Bone marrow (tissue), 2 donors: Measurements from ENCODE around the gene ACBD6.

ENCODE experiments used
- DNase-seq, 2 donors: peaks; one replicate each; lab custom pipeline; 2025; lab: John Stamatoyannopoulos, UW

ACBD6 gene

DNA sequence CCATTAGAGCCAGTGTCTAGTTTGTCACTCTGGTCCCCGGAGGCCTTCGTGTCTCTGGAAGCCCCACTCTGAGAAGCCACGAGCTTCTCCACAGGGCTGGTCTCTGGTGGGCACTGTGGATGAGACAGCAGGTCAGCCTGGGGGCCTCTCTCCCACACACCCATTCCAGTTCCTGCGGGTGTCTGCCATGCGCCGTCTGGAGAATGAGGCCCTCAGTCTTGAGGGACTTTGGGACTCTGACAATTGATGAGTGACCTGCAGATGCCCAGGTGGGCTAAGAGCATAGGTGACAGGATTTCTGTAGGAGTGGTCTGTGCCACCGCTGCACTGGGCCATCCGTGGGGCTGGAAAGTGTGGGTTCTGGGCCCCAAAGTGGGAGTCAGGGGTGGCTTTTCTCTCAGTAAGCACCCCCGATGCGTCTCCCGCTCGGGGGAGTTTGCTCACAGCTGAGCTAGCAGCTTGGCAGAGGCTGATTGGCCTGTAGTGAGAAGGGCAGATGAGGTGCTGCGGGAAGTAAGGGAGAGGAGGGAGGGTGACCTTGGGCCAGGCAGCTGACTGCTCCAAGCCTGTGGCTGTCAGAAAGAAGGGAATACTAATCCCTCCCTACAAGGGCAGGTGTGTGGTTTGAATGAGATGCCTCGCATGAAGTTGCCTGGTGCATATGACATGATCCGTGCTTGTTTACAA is 245.9 kb downstream of the ACBD6 start:
- no peak for DNase-seq

DNA sequence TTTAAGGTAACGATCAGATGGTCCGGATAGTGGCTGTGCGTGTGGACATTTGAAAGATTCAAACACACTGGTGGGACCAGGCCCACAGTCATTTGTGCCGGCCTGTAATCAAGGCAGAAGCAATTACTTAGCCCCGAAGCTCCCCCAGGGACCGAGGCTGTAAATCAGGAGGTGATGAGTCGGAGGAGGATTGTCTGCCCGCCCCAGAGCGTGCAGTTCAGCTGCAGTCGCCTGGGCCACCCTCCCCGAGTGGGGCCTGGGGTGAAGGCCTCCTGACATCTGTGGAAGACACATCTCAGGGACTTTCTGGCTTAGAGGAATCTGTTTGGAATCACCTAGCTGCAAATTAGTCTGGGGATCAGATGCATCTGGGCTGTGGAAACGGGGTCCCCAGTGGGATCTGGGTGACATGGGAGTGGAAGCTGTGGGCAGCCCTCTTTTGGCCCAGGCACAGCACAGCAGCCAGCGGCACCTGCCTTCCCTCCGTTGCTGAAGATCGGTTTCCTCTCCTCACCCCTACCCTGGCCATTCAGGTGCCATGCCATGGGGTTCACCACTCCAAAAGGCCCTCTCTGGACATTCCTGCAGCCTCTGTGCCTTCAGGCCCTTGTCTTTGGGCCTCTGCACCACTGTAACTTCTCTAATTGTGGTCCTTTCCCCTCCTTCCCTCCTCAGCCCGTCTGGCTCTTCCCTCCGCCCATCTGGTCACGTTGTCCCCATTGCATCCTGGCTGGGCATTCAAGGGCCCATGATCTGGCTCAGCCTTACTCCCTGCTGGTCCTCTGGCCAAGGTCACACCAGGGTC is 246.6 kb downstream of the ACBD6 start:
- no peak for DNase-seq

GRCh38 chr1:180254854-180255253 is 247.5 kb downstream of the ACBD6 start:
- no peak for DNase-seq

GRCh38 chr1:180254496-180254819 is 247.9 kb downstream of the ACBD6 start:
- no peak for DNase-seq

DNA sequence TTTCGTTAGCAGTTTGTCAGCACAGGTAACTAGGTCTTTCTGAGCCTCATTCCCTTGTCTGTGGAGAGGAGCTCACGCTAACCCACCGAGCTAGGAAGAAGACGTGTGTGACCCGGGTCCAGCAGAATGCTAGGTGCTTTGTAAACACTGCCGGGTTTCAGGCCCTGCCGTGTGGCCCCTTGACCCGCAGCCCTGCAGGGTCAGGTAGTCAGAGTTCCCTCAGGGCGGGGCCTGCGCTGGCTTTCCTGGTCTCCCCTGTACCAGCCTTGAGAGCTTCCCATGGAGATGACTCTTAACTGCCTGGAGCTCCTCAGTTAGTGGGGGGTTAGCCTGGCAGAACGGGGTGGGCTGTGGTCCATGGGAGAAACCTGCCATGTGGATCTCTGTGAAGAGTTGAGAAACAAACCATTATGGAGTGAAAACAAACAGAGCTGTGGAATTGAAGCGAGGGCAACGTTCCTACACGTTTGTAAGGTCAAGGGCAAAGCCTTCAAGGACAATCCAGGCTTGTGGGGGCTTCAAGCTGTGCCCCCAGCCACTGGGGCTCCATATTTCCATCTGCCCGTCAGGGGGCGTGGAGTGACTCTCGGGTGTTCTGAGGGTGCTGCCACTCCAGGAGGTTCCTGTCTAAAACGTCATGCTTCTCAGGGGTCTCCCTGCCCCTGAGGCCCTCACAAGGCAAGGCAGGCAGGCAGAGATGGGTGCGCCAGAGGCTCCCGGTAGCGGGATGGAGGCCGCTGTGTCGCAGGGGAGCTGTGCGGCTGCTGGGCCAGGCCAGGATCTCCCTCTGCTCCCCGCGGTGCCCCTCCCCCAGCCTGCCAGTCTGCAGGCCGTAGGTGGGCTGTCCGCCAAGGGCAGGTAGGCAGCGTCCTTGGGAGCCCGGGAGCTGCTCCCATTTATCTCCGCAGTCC is 248.5 kb downstream of the ACBD6 start:
- DNase-seq = no peak

GRCh38 chr1:180252638-180253536 is 249.5 kb downstream of the ACBD6 start:
- DNase-seq = peak; percentile 43 to 64

- DNase-seq = no peak
These were observed 250.7 kb downstream of the ACBD6 start for GRCh38 chr1:180251526-180252305.

DNA sequence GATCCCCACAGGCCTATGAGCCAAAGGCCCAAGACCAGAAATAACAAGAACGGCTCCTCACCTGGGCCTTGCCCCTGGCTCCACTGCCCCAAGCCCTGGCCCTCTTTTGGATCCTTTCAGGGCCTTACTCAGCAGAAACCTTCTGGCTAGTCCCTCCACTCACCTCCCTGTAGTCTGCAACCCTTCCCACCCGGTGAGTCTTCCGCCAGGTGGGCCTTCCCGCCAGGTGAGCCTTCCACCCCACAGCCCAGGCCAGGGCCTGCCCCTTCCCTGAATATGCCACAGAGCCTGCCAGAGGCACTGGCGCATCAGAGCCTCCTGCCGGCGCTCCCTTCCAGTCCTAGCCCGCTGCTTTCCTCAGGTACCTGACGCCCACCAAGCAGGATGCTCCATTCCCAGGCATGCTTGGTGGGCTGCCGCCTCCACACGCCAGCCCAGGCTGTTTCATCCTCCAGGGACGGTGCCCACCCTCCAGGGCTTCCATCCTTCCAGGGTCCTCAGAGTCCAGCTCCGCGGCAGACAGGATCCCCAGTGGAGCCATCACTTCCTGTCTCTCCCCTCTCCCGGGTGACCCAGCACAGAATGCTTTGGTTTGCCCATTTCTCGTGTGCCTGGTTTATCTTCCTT is 251.4 kb downstream of the ACBD6 start:
- DNase-seq = no peak

- no peak for DNase-seq
These were observed 251.9 kb downstream of the ACBD6 start for GRCh38 chr1:180250499-180250770.

DNA sequence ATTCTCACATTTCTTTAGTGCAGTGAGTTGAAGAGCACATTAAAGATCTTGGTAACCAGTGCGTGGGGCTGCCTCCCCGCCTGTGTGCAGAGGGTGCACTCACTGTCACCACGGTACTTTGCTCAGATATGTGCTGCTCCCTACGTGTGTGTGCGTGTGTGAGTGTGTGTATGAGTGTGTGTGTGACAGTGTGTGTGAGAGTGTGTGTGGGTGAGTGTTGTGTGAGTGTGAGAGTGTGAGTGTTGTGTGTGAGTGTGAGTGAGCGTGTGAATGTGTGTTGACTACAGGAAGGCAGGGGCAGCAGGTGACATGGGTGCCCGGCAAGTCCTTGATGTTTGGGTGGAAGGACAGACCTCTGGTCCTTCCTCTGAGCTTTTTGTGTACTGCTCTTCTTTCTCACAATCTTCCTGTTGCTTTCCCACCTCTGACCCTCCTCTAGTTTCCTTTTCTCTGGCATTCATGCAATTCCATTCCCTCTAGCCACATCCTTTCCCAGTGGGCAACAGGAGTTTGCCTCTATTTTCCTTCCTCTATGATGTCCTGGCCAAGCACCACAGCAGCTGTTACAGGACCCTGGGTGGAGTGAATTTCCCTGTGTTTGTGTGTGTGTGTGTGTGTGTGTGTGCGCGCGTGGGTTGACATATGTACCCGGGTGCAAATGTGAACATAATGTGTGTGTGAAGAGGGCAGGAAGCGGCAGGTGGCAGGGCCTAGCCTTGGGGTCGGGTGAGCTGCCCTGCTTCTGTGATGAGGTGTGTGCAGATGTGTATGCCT is 252.5 kb downstream of the ACBD6 start:
- no peak for DNase-seq

DNA sequence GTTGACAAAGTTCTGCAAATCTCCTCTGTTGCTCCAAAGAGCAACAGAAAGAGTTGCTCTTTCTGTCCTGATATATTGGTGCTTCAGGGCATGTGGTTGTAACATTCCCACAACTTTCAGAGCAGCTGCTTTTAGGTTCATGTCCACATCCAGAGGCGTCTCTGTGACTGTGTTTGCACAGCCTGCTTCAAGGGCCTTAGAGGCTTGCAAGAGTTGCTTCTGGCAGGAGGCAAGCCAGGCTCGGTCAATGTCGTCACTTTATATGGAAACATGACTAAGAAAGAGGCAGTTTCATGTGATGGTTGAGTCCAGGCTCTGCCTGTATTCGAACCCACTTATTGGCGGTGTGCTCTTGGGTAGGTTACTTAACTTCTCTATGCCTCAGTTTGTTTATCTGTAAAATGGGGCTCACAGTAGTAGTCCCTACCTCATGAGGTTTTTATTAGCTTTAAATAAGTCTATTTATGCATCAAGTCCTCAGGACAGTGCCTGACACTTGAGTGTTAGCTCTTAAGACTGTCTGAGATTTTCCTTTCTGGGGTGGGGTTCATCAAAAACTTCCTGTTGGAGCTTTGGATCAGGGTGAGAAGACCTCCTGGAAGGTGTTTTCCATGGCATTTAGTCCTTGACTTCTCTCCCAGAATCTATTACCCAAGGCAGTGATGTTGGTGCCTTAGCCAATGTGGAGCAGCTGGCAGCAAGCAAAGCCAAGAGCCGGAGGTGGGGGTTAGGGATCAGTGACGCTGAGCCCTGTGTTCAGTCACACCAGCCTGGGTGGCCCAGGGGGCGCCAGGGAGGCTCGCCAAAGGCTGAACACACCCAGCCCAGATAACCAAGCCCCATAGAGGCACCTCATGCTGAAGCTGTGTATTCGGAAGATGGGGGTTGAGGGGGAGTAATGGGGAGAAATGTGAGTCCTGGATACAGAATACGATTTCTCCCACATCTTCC is 253.4 kb downstream of the ACBD6 start:
- DNase-seq = no peak

DNA sequence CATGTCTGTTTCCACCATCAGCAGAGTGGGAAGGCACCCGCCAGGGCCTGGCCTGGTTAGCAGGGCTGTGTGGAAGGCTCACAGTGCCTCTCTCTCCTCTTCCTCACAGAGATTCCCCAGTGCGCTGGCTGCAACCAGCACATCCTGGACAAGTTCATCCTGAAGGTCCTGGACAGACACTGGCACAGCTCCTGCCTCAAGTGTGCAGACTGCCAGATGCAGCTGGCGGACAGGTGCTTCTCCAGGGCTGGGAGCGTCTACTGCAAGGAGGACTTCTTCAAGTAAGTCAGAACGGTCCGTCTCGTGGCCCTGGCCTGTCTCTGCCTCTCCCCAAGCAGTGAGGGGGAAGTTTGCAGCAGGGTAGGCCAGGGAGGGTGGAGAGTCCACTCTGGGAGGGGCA is 254.2 kb downstream of the ACBD6 start:
- DNase-seq = no peak

- no peak for DNase-seq
These were observed 254.8 kb downstream of the ACBD6 start for GRCh38 chr1:180247580-180247979.

- no peak for DNase-seq
These were observed 255.3 kb downstream of the ACBD6 start for GRCh38 chr1:180247061-180247460.

- DNase-seq = no peak
These were observed 255.8 kb downstream of the ACBD6 start for GRCh38 chr1:180246579-180246978.

GRCh38 chr1:180244840-180245239 is 257.5 kb downstream of the ACBD6 start:
- DNase-seq = no peak

GRCh38 chr1:180243517-180244221 is 258.7 kb downstream of the ACBD6 start:
- no peak for DNase-seq
